ENCODE measurements around the gene MUC5B.

Gene MUC5B

GRCh38 chr11:1307163-1307870, 84.5 kb downstream of the MUC5B start:
- peak overlapping the region; percentile 50 for H3K27ac Mint-ChIP-seq

GRCh38 chr11:1307998-1308742, 85.3 kb downstream of the MUC5B start:
- Mint-ChIP-seq H3K27me3 (no peaks in the 10 kb centered on the region), H3K4me3 (peak overlapping the region; percentile 80), H3K36me3 (peaks cover 7% of the 10 kb centered on the region), H3K4me1 (ENCODE audit: low read depth) (peaks cover 51% of the 10 kb centered on the region), H3K27ac (peak overlapping the region; percentile 46), H3K9me3 (ENCODE audit: low read depth) (peaks cover 4% of the 10 kb centered on the region)

More at GRCh38 chr11:1307163-1307870, 84.5 kb downstream of the MUC5B start:
- Mint-ChIP-seq H3K4me3 (peak overlapping the region; percentile 80), H3K36me3 (peaks cover 7% of the 10 kb centered on the region), H3K27me3 (no peaks in the 10 kb centered on the region), H3K9me3 (ENCODE audit: low read depth) (peaks cover 4% of the 10 kb centered on the region), H3K4me1 (ENCODE audit: low read depth) (peaks cover 55% of the 10 kb centered on the region)

GRCh38 chr11:1308743-1309497, 86.1 kb downstream of the MUC5B start:
- Mint-ChIP-seq H3K9me3 (ENCODE audit: low read depth) (peaks cover 4% of the 10 kb centered on the region), H3K27ac (peak overlapping the region; percentile 46), H3K4me1 (ENCODE audit: low read depth) (peaks cover 49% of the 10 kb centered on the region), H3K4me3 (peak overlapping the region; percentile 80), H3K27me3 (no peaks in the 10 kb centered on the region), H3K36me3 (peaks cover 7% of the 10 kb centered on the region)

GRCh38 chr11:1309498-1310317, 86.8 kb downstream of the MUC5B start, which contains the start of gene TOLLIP:
Gene TOLLIP (minus strand): TSS chr11:1309632. CDS start chr11:1309498, 134 bp downstream.
- H3K4me1 Mint-ChIP-seq (ENCODE audit: low read depth) = peaks cover 43% of the 10 kb centered on the region

DNA sequence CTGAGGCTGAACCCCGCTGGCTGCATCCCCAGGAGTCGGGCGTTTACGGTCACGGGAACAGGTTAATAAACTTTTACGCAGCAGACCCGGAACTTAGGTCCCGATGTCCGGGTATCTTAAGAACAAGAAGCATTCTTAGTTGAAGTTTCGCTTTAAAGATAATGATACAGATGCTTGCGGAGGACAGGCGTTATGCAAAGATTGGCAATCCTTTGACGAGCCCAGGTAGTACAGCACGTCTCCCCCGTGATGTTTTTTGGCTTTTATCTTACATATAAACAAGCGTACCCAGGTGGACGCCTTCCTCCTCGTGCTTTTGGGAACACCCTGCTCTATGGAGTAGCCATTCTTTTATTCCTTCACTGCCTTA, 87.4 kb downstream of the MUC5B start:
- Mint-ChIP-seq H3K4me1 (ENCODE audit: low read depth) (peaks cover 40% of the 10 kb centered on the region), H3K36me3 (peaks cover 7% of the 10 kb centered on the region), H3K4me3 (peak overlapping the region; percentile 92), H3K9me3 (ENCODE audit: low read depth) (peaks cover 4% of the 10 kb centered on the region), H3K27me3 (no peaks in the 10 kb centered on the region), H3K27ac (peak overlapping the region; percentile 98)

More at GRCh38 chr11:1309498-1310317, 86.8 kb downstream of the MUC5B start, which contains the start of gene TOLLIP:
- Mint-ChIP-seq H3K4me3 (peak within 1 kb of the TSS; percentile 92), H3K27ac (peak within 1 kb of the TSS; percentile 98), H3K9me3 (ENCODE audit: low read depth) (peaks cover 4% of the 10 kb centered on the region), H3K36me3 (peaks cover 7% of the 10 kb centered on the region), H3K27me3 (no peaks in the 10 kb centered on the region)

GRCh38 chr11:1310772-1311468, 88.1 kb downstream of the MUC5B start:
- Mint-ChIP-seq H3K4me1 (ENCODE audit: low read depth) (peaks cover 39% of the 10 kb centered on the region), H3K36me3 (peaks cover 7% of the 10 kb centered on the region), H3K27ac (peak overlapping the region; percentile 98), H3K4me3 (peak overlapping the region; percentile 92), H3K9me3 (ENCODE audit: low read depth) (peaks cover 4% of the 10 kb centered on the region), H3K27me3 (no peaks in the 10 kb centered on the region)

All from activated naive CD8-positive, alpha-beta T cell (primary cell).